Renal cortical epithelial cell (primary cell): ENCODE data around the gene MET. TPM values are rescaled to one million over a fixed set of nuclear protein-coding genes. Genes with fewer than 3 reads are reported as not detected.
"Not testable (repeated sequence)": the region's sequence is repeated elsewhere in the genome, so short reads cannot be mapped to it uniquely, and the experiment has no call there.

Source experiments
- DNase-seq: peaks from one replicate; pipeline ENCODE4 v3.0.0-alpha.2; 2011; ENCODE audit warnings: low read depth
- total RNA-seq: library from RNA; depleted of rRNA; stranded (reverse); fragments of >200 nt; gene quantifications from 2 replicates; pipeline ENCODE4 v1.2.3, GENCODE V29; 2014

The MET gene
- total RNA-seq, 1 donor from 2014 or later, result 255 TPM

DNA sequence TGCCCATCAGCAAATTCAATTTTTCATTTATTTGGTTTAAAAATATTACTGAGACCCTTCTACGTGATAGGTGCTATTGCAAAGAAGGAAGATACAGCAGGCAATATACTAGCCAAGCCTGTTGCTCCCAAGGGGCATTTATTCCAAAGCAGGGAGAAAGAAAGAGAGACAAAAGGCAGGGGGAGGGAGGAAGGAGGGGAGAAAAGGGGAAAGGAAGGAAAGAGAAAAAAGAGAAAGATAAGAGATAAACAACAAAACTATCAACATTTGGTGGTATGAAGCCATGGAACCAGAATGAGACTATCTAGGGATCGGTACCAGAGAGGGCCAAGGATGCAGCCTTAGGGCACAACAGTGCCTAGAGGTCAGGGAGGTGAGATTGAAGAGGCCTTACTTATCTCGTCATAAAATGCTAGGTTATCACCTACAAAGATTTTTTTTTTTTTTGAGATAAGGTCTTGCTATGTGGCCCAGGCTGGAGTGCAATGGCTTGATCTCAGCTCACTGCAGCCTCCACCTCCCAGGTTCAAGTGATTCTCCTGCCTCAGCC is 135.1 kb downstream of the MET start:
- no peak for DNase-seq

- peak; percentile 88 for DNase-seq
Measured at GRCh38 chr7:116809636-116810266, 137.8 kb downstream of the MET start.

DNA sequence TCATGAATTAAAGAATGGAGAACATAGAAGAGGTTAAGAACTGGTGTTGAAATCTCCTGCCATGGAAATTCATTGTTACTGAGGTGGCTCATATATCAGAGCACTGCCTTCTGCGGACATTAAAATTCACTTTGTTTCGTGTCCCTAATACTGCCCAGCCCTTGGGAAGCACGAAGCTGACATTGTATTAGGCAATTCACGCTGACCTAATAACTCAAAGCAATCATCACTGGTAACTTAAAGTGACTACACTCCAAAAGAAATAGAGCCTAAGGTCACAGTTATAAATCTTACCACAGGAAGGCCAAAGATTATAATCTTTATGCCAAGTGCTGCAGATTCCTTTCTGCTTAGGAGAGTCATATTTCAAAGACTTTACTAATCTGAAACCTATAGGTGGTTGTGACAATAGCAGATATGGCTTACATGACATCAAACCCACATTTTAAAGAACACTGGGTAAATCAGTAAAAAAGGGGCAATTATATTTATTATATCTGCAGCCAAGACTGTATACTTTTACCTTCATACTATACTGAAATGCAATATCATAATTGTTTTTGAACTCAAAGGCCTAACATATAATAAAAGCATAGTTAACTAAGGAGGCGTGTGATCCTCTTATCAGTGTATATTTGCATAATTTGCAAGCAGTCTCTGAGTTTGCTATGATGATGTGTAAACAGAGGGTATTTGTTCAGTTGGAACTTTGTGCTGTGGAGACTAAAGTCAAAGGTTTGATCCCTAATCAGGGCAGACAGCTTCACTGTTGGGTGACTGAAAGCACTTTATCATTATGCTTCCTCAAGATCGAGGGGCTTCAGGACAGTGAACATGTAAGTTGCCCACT is 138.5 kb downstream of the MET start:
- peak; percentile 78 for DNase-seq

DNA sequence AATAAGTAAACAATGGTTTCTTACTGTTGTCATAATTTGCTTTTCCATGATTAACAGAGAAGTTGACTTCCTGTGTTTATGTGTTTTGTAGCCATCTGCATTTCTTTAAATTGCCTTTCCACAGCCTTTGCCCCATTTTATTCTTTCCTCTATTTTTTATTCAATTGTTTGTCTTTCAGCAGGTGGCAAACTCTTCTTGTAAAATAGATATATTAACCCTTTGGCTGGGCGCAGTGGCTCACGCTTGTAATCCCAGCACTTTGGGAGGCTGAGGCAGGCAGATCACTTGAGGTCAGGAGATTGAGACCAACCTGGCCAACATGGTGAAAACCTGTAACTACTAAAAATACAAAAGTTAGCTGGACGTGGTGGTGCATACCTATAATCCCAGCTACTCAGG is 139.8 kb downstream of the MET start:
- no peak for DNase-seq

DNA sequence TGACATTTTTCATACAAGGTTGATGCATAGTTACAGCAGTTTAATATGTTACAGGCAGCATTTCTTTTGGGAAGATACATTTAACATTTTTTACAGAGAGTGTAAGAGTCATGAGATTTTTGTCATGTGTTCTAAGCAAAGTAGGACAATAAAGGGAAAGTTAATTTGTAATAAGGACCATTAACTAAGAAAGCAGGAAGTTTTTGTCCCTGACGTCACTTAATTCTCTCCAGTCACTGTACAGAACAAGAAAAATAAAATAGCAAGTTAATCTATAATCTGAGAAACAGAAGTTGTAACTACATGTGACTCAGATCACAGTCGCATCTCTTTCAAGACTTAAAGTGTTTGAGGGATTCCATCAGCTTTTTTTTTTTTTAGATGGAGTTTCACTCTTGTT is 140.9 kb downstream of the MET start:
- peak; percentile 100 for DNase-seq

DNA sequence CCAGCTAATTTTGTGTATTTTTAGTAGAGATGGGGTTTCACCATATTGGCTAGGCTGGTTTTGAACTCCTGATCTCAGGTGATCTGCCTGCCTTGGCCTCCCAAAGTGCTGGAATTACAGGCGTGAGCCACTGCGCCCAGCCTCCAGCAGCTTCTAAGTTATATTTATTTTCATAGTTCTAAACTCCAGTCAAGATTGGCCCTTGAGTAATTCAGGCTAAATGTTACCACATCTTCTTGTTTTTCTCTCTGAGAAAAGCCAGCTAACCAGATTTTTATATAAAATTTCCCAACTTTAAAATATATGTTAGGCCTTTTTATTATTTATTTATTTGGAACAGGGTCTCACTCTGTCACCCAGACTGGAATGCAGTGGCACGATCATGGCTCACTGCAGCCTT is 141.4 kb downstream of the MET start:
- peak; percentile 45 for DNase-seq

DNA sequence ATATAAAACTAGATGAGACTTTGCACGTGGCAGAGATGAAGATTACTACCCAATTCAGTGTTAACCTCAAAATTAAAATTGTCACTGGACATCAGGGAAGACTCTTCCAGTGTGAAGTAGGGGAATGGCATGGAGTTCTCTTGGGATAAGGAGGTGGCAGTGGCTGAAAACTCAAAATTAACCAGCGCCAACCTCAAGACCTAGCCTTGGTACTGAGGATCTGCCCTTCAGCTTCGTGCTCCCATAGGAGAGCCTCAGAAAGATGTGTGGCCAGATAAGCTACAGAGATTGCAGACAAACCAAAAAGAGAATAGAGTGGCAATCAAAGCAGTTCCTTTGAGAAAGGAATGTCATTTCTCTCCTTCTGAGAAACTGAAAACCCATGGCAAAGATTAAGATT is 143.0 kb downstream of the MET start:
- no peak for DNase-seq

DNA sequence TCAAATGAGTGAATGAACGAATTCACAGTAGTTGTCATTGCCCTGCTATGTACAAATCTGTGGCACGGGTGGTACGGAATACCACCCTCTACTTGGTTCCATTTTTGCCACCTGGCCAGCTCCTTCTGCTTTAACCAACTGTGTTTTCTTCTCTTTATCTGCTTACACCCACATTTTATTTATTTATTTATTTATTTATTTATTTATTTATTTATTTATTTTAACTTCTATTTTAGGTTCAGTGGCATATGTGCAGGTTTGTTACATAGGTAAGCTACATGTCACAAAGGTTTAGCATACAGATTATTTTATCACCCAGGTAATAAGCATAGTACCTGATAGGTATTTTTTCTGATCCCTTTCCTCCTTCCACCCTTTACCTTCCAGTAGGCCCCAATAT is 148.2 kb downstream of the MET start:
- DNase-seq, result no peak

- not testable (repeated sequence) for DNase-seq
Measured at GRCh38 chr7:116821647-116822046, 149.7 kb downstream of the MET start.

DNA sequence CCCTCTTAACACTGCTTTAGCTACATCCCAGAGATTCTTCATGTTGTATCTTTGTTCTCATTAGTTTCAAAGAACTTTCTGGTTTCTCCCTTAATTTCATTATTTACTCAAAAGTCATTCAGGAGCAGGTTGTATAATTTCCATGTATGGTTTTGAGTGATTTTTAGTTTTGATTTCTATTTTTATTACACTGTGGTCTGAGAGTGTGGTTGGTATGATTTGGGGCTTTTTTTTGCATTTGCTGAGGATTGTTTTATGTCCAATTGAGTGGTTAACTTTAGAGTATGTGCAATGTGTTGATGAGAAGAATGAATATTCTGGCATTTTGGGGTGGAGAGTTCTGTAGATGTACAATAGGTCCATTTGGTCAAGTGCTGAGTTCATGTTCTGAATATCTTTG is 152.5 kb downstream of the MET start:
- DNase-seq, result no peak

DNA sequence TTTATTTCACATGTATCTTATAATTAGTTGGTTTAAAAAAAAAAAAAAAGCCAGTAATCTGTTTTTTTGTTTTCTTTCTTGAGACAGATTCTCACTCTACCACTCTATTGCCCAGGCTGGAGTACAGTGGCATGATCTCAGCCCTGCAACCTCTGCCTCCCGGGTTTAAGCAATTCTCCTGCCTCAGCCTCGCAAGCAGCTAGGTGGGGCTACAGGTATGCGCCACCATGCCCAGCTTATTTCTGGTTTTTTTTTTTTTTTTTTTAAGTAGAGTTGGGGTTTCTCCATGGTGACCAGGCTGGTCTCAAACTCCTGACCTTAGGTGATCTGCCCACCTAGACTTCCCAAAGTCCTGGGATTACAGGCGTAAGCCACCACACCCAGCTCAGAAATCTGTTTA is 156.3 kb downstream of the MET start:
- no peak for DNase-seq

- DNase-seq, result no peak
Measured at GRCh38 chr7:116829041-116829440, 157.0 kb downstream of the MET start.

GRCh38 chr7:116829493-116829892 is 157.5 kb downstream of the MET start:
- DNase-seq, result no peak

GRCh38 chr7:116832692-116833091 is 160.7 kb downstream of the MET start:
- no peak for DNase-seq

DNA sequence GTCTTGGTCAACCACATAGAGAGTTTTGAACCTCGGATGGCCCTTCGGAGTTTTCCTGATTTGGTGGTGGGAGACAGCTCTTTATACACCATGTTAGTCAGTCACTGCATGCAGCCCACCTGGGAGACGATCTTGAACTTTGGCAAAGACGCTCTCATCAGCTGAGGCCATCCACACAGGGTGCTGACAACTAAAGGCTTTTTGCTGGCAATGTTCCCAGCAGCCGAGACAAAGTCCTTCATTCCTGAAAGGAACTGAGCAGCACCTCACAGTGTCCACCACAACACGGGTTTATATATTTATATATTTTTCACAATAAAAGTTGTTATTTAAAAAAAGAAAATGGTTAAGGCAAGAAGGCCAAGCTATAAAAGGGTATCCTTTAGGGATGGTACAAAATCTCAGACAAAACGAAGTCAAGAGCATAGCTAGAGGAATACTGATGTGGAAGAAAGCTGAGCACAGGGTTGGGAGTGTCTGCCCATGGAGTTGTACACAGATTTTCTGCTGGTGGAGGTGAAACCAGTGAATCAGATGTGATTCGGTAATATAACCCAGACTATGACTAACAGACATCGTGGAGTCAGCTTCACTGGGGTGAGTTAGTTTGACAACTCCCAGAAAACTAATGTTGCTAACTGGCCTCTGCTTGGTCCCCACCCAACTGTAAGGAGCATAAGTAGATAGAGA is 163.0 kb downstream of the MET start:
- peak; percentile 77 for DNase-seq

DNA sequence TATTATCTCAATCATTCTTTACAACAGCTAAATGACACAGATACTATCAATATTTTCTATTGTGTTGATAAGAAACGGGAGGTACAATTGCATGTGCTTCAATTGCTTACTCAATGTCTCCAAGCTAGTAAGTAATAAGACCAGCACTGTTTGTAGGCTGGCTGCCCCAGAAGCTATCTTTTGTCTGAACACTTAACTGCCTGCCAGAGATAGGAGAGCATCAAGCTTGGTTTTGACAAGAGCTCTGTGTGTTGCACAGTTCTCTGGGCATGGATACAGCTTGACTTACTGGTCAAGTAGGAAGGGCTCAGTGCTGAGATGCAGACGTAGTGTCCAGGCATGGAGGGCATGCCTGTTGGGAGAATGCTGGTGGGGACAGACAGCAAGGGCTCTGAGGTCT is 164.1 kb downstream of the MET start:
- no peak for DNase-seq

GRCh38 chr7:116836911-116837310 is 164.9 kb downstream of the MET start:
- peak; percentile 71 for DNase-seq

GRCh38 chr7:116837586-116837985 is 165.6 kb downstream of the MET start:
- no peak for DNase-seq

GRCh38 chr7:116840256-116840655 is 168.3 kb downstream of the MET start:
- no peak for DNase-seq

DNA sequence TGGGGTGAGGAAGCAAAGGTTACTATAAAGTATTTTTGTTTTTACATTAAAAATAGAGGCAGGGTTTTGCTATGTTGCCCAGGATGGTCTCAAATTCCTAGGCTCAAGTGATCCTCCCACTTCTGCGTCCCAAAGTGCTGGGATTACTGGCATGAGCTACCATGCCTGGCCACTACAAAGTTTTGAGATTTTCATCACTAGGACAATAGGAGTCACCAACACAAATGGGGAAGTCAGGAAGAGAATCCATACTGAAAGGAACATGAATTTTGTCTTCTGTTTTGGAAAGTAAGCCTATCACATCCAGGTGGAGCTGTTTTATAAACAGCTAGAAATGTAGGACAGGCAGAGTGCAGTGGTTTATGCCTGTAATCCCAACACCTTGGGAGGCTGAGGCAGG is 170.4 kb downstream of the MET start:
- DNase-seq, result no peak

DNA sequence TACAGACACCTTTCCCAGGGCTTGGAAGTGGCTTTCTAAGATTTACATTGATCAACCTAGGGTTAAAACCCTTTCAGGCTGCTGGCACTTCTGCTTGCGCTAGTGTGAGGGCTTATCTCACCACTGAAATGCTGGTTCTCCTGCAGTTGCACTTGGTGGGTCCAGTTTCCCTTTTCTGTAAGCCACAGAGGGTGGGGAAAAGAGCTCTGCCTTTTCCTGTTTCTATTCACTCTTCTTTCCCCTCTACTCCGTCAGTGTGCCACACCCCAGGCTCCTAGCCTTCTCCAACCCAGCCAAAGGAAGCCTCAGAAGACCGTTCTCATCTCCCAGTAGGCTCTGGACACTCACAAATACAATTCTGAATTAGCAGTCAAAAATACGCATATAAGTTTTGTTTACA is 171.4 kb downstream of the MET start:
- DNase-seq, result no peak
